GM18861 (cell line): ENCODE results near the gene KCNG1.
"Not testable (repeated sequence)": the region's sequence is repeated elsewhere in the genome, so short reads cannot be mapped to it uniquely, and the experiment has no call there.

ENCODE experiments used
- ATAC-seq: cut with Tn5 transposase; IDR thresholded peaks from one replicate; pipeline ENCODE4 v1.9.1; 2021; ENCODE audit not compliant: unreplicated experiment

KCNG1 gene

GRCh38 chr20:50987493-50988210 lies 35.3 kb downstream of the KCNG1 start:
- ATAC-seq = no peak

DNA sequence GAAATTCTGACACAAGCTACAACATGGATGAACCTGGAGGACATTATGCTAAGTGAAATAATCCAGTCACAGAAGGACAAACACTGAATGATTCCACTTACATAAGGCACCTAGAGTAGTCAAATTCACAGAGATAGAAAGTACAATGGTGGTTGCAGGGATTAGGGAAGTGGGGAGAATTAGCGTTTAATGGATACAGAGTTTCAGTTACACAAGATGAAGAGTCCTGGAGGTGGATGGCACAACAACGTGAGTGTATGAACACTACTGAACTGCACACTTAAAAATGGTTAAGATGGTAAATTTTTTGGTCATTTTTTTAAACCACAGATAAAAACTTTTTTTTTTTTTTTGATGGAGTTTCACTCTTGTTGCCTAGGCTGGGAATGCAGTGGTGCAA lies 39.6 kb downstream of the KCNG1 start:
- ATAC-seq = no peak

DNA sequence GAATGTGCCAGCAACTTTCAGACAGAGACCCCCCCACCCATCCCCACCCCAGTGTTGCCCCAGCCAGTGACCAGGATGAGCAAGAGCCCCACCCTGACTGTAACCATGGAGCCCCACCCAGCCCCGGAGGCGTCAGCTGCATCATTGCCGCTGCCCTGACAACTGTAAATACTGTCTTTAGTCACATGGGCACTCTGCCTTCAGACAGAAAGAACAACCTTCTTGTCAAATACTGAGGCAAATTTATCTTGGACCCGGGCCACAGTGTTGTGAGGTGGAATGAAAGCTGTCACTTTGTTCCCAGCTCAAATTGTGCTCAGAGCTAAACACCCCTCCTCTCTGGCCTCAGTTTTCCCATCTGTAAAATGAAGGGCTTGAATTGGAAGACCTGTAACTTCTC lies 40.5 kb downstream of the KCNG1 start:
- no peak for ATAC-seq

DNA sequence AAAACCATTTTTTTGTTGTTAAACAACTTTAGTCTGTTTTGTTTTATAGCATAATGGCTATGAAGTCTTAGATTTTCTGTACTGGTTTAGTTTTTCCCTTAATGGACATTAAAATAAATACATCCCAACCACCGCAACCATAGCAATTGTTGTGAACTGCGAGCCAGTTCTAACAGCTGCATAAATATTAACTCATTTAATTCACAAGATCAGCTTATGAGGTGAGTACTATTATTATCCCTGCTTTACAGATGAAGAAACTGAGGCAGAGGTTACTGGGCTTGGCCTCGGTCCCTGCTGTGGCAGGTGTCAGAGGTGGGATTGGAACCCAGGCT lies 41.2 kb downstream of the KCNG1 start:
- no peak for ATAC-seq

DNA sequence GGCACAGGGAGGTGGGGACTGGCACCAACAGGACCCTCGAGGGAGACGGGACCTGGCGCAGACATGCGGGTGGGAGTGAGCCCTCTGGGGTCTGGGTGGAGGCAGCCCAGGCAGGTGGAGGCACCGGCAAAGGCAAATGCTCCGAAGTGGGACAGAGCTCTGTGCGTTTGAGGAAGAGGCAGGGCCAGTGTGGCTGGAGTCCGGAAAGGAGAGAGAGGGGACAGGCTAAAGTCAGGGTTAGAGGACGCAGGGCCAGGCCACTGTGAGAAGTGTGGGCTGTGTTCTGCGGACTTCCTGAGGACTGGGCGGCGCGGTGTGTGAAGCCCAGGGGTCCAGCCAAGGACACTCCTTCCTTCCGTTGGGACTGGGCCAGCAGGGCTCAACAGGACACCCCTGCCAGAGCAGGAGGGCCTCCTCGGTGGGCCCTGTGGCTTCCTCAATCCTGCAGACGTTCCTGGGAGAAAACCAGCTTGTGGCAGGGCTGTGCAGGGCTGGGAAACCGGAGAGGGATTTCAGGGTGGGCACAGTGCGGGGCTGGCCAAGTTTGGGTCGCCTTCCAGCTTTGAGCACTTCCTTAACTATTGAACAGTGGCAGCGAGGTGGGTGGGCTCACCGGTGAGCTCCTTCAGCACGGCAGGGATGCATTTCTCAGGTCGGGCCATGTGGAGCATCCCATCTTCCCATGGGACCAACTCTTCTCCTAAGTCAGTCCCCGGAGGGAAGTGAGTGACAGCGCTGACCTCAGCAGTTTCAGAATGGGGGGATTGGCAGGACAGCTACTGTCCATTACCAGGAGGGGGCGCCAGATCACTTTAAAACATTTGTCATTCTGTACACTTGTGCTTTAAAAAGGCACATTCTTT lies 41.8 kb downstream of the KCNG1 start:
- ATAC-seq = no peak

DNA sequence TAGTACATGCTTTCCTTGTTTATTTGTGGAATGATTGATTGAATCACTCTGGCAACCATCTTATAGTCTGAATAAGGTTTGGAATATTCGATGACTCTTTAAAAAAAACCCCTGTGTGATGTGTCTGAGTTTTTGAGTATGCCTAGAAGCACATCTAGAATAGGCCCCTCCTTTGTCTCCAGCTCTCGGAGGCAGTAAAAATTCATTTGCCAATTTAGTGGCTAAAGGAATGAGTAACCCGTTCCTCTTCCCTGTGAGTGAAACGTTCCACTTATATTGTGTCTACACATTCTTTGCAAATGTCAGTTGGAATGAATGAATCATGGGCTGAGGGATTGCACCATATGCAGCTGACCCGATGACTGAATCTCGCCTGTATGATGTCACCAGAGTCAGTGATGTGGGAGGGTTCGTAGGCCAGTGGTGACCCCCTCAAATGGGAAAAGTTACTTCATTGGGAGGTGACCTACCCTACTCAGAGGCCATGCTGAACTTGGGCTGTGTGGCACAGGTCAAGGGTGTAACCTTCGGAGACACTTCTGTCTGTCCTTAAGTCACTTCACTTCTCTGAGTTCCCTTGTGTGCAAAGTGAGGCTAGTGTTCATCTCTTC lies 42.7 kb downstream of the KCNG1 start:
- no peak for ATAC-seq

DNA sequence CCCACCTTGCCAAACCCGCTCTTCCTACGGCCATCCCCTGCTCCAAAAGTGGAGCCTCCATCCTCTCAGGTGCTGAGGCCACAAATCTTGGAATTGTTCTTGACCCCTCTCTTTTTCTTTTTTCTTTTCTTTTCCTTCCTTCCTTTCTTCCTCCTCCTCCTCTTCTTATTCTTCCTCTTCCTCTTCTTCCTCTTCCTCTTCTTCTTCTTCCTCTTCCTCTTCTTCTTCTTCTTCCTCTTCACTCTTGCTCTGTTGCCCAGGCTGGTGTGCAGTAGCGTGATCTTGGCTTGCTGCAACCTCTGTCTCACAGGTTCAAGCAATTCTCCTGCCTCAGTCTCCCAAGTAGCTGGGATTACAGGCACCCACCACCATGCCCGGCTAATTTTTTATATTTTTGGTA lies 44.4 kb downstream of the KCNG1 start:
- not testable (repeated sequence) for ATAC-seq

DNA sequence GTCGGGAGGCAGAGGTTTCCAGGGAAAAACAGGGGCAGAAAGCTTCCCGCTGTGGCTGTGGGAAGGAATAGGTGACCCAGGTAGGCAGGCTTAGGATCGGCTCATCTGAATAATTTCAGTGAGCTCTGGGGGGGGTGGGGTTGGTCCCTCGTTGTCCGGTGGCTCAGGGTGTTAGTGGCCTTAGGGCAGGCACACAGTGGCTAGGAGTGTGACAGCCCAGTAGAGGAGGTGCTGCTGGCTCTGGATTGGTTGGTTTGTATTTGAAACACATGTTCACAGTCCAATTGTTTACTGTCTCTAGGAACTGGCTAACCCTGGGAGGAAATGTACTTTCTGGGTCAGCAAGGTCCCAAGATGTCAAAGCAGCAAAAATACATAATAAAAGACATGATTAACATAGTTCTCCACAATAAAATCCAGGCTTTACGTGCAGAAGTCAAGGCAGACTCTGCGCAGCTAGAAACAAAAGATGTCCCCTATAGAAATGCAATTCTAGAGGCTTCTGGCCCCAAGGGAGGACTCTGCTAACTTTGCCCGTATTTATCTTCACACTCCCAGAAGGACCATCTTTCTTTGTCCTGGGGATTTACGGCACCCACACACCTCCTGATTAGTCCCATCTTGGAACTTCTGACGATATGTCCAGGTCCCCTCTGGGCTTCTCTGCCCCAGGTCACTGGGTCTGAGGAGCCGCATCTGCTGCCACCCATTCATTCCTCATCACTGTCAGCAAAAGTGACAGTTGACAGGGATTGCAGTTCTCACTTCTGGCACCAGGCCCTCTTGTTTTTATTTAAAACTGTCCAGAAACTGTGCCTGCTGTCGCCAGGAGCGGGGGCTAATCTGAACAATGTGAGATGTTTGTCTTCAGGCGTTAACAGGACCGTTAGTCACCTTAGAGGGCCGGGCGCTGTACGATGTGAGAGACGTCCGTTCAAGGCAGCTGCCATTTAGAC lies 45.6 kb downstream of the KCNG1 start:
- no peak for ATAC-seq

DNA sequence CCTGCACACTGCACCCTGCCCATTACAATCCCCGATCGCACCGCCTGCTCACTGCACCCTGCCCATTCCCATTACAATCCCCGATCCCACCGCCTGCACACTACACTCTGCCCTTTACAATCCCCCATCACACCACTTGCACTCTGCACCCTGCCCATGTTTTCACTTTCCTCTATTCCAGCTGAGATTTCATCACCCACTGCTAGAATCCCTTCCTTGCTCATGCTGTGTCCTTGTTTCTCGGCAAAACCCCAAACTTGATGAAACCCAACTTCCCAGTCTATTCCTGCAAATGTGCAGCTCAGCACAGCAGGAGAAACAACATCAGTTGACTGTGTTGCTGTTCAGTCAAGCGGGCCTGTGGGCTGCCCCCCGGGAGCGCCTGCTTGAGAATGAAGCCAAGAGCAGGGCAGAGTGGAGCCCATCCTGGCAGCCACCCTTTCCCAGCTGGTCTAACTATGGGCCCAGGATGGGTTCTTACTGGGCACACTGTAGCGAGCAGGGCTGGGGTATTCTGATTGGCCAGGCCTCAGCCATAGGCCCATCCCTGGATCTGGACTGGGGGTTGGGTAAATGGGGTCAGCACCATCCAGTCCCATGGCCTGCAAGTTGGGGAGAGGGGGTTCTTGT lies 47.1 kb downstream of the KCNG1 start:
- ATAC-seq = no peak

DNA sequence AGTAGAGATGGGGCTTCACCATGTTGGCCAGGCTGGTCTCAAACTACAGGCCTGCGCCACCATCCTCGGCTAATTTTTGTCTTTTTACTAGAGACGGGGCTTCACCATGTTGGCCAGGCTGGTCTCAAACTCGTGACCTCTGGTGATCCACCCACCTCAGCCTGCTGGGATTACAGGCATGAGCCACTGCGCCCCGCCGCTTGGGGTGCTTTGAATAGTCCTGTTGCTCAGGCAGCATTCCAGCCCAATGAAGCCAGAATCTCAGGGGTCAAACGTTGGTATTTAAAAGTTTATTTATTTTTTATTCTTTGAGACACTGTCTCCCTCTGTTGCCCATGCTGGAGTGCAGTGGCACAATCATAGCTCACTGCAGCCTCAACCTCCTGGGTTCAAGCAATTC lies 53.0 kb downstream of the KCNG1 start:
- no peak for ATAC-seq

DNA sequence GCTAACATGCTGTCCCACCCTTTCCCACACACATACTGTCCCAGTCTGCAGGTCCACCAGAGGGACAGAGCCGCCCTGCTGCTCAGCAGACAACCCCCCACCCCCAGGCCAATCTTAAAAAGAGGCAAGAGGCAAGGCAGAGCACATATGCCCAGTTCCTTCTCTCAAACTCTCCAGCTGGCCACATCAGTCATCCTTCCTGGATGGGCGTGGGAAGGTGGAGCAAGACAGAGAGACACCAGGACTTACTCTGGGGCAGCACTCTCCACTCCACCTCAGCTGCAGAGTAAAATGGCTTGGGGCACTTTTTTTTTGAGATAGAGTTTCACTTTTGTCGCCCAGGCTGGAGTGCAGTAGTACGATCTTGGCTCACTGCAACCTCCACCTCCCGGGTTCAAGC lies 53.5 kb downstream of the KCNG1 start:
- ATAC-seq = no peak

- ATAC-seq = no peak
Observed at GRCh38 chr20:50968289-50968688, 54.6 kb downstream of the KCNG1 start.

- no peak for ATAC-seq
Observed at GRCh38 chr20:50967586-50967985, 55.3 kb downstream of the KCNG1 start.

DNA sequence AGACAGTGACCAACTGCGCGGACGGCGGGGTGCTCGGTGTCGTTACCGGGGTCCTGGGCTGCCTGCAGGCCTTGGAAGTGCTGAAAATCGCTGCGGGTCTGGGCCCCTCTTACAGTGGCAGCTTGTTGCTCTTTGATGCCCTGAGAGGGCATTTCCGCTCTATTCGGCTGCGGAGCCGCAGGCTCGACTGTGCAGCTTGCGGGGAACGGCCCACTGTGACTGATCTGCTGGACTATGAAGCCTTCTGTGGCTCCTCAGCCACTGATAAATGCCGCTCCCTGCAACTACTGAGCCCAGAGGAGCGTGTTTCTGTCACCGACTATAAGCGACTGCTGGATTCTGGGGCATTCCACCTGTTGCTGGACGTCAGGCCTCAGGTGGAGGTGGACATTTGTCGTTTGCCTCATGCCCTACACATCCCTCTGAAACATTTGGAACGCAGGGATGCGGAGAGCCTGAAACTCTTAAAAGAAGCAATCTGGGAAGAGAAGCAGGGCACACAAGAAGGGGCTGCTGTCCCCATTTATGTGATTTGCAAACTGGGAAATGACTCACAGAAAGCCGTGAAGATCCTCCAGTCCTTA lies 63.3 kb downstream of the KCNG1 start:
- ATAC-seq = no peak

DNA sequence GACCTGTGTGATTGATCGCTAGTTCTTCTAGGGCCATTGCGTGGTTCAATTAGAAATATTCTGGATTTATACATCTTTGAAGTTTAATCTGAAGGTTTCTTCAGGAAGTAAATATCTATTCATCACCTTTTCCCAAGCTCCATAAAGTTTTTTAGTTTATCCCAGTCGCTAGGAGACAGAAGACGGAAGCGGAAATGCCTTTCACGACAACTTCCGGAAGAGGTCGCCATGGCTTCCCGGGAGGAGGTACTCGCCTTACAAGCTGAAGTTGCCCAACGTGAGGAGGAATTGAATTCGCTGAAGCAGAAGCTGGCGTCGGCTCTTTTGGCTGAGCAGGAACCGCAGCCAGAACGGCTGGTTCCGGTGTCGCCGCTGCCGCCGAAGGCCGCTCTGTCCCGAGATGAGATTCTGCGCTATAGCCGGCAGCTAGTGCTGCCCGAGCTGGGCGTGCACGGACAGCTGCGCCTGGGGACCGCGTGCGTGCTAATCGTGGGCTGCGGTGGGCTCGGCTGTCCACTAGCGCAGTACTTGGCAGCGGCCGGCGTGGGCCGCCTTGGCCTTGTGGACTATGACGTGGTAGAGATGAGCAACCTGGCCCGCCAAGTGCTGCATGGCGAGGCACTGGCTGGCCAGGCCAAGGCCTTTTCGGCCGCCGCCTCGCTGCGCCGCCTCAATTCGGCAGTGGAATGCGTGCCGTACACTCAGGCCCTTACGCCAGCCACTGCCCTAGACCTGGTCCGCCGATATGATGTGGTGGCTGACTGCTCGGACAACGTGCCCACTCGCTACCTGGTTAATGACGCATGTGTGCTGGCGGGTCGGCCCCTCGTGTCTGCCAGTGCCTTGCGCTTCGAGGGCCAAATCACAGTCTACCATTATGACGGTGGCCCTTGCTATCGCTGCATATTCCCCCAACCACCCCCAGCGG lies 64.0 kb downstream of the KCNG1 start, which contains the start of gene MOCS3:
MOCS3 (plus strand) TSS at position 204 of the 928 bp plus-strand sequence; CDS start at position 229, 25 bp downstream.
- peak; percentile 58 for ATAC-seq

DNA sequence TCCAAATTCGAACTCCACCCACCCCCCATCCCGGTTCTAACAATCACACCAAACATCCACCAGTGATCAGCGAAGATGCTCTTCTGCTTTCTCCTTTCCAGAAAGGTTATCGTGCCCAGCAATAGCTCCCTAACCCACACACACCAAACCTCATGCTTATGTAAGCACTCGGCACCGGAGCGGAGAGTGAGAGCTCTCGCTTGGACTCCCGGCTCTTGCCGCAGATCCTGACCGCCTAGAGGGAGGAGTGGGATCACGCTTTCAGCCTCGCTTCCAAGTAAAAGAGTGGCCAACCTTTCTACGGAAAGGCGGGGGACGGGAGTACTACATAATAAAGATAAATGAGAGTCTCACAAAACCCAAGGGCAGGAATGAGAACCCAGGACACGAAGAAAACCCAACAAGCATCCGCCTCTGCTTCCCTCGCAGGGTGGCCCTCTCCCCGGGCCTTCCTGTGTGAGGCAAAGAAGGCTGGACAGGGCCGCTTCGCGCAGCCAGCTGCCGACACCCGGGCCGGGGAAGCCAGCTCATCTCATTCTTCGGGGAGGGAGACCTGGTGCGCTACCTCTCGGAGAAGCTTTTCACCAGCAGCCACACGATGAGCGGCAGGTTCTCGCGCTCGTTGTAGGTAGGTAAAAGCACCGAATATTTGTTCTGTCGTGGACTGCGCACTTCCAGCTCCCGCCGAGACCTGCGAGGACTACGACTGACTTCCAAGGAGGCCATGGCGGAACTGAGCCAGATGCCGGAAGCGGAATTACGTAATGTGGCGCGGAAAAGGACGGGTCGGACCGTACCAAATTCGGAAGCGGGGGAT lies 64.9 kb downstream of the KCNG1 start, which contains the start of gene DPM1:
DPM1 (minus strand) TSS at position 735 of the 817 bp plus-strand sequence; CDS start at position 726, 9 bp downstream.
- ATAC-seq = peak; percentile 70

DNA sequence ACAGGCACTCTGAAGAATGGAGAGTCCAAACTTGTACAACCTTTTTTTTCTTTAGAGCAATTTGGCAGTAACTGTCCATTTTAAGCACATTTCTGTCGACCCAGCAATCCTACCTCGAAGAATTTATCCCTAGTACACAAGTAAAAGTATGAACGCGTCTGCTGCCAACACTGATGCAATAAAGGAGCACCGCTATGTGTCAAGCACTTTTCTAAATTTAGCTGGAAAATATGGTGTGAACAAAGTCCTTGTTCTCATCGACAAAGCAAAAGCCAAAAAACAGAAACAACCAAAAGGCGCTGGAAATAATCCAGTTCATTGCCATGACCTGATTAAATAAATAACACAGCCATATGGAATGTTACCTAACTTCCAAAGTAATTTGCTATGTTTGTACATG lies 65.6 kb downstream of the KCNG1 start:
- no peak for ATAC-seq

DNA sequence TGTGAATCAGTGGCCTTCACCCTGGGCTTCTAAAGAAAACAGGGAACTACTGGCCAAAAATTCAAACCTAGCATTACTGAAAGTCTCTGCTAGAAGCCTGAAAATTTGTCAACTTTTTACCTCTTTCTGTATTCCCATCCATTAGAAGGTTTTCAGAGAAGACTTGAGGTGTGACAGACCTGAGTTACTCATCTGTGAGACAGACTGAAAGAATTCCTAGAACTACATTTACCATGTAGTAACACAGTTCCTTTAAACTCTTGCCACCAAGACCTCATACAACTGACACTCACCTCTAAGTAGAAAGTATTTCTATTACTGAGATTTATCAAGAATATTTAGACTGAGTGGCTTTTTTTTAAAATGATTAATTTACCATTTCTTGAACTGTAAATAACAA lies 69.1 kb downstream of the KCNG1 start:
- ATAC-seq = no peak
